Activated T-cell treated with anti-CD3 and anti-CD28 coated beads, Interleukin-2, amount 50 U/mL, for 72 hours (primary cell): ENCODE data around the gene TMEM200A. TPM values are rescaled to one million over a fixed set of nuclear protein-coding genes. Genes with fewer than 3 reads are reported as not detected.

Experiments used
- total RNA-seq, 2 donors: library from RNA; stranded (reverse); gene quantifications; one replicate each; pipeline ENCODE4 v1.2.3, GENCODE V29; 2022

The TMEM200A gene
- total RNA-seq, 2 donors from 2014 or later = 0.53 to 0.67 TPM

Other genes with a start within 250 kb of the TMEM200A start
- 1 to 10 TPM; 3.8 to 4.6 TPM for gene SAMD3, start 143.1 kb upstream of the TMEM200A start, total RNA-seq